CD4-positive, alpha-beta T cell treated with Interleukin-6 for 4 hours (primary cell): ENCODE data around the gene CRHBP.

Experiments
- DNase-seq: peaks from one replicate; pipeline ENCODE4 v3.0.0-alpha.2; 2020; ENCODE audit warnings: mixed read lengths

The CRHBP gene

DNA sequence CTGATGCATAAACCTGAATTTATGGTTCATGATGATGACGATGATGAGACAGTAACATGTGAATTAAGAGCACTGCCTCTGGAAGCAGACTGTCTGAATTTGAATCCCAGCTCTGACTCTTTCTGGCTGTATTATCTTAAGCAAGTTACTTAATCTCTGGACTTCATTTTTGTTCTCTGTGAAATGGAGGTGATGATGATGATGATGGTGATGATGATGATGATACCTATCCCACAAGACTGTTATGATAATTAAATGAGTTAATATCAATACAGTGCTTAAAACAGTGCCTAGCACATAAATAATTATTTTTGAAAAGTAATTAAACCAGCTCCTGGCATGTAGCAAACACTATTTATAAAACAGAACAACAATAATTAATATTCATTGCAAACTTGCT, 64.1 kb downstream of the CRHBP start:
- no peak for DNase-seq

DNA sequence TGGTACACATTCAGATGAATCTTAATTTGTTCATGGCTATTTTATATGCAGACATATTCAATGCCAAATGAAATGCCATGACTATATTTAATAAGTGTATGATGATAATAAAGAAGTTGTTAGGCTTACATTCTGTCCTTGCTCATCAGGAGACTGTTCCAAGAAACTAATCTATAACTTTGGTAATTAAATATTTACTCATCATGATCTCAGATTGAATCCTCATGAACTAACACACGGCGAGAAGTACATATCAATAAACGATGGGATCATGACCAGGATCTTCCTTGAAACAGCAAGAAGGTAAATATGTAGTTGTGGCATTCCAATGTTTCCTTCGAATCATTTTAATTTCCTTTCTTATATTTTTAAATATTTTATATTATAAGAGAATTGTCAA, 64.8 kb downstream of the CRHBP start:
- no peak for DNase-seq
